ENCODE results near the gene SYVN1. TPM values are rescaled to one million over a fixed set of nuclear protein-coding genes. Genes with fewer than 3 reads are reported as not detected.

The SYVN1 gene
- total and polyA plus RNA-seq, 2 donors (not counting 3 experiments of a cell fraction or from before 2014, with no cell fraction given): 34.5 to 45.1 TPM

GRCh38 chr11:65134952-65135632 lies 773 bp upstream of the SYVN1 start:
- CTCF ChIA-PET: interaction anchor here (0.9 to 4.0 kb wide), 12 partner anchors 10 to 180 kb away, joined by 3 to 27 read pairs (median 4); partner anchors contain the start of genes CAPN1, FAU, MRPL49 and TM7SF2
- intact Hi-C loops (cut with micrococcal nuclease): loop anchor here (1.0 kb wide), 3 partner anchors 13 to 46 kb away; partner anchors contain the start of genes CAPN1, FAU and MRPL49
- POLR2A ChIA-PET: interaction anchor here (0.8 to 1.4 kb wide), 4 partner anchors 9 to 47 kb away, joined by 3 to 7 read pairs (median 4); partner anchors contain the start of genes CAPN1, FAU, MRPL49 and ZNHIT2

More at GRCh38 chr11:65134952-65135632, 773 bp upstream of the SYVN1 start:
- DNase-seq (ENCODE audit: low read depth, low spot score) (peak; percentile 97), FAIRE-seq (peak; percentile 98)
- Histone ChIP-seq H3K4me2 (ENCODE audit: insufficient read depth, low read length) (peak overlapping the region; percentile 62), H2AFZ (ENCODE audit: low read depth, low read length) (peak overlapping the region; percentile 80), H3K27ac (ENCODE audit: insufficient read depth, low read depth, low read length) (peak overlapping the region; percentile 89), H3K36me3 (ENCODE audit: control insufficient read depth in 2 of 2, extremely low read depth in 1 of 2, insufficient read depth in 2 of 2, low read length in 2 of 2) (peaks cover 0 to 20% of the 10 kb centered on the region in 2 experiments), H3K9me3 (replicated peaks; ENCODE audit: control insufficient read depth, insufficient read depth, low read length) (no peaks in the 10 kb centered on the region), H3K9ac (replicated peaks; ENCODE audit: extremely low read depth, insufficient read depth, low read length) (peak overlapping the region; percentile 92), H3K4me3 (replicated peaks in 1 of 3; ENCODE audit: insufficient read depth in 1 of 3, low read depth in 1 of 3, low read length in 3 of 3) (peak overlapping the region; percentile 51 to 62 (median 52)), H4K20me1 (replicated peaks; ENCODE audit: control insufficient read depth, extremely low read depth, insufficient read depth, low read length) (no peaks in the 10 kb centered on the region), H3K27me3 (ENCODE audit: control insufficient read depth in 2 of 2, insufficient read depth in 2 of 2, low read length in 2 of 2) (peaks cover 0 to 3% of the 10 kb centered on the region in 2 experiments), H3K79me2 (ENCODE audit: control insufficient read depth, insufficient read depth, low read length) (peaks cover 14% of the 10 kb centered on the region), H3K9me1 (replicated peaks; ENCODE audit: control insufficient read depth, extremely low read depth, insufficient read depth, low read length) (no peaks in the 10 kb centered on the region), H3K4me1 (ENCODE audit: control insufficient read depth, extremely low read depth, insufficient read depth, low read length) (peaks cover 12% of the 10 kb centered on the region)
- TSS peak; percentile 67 for BruUV-seq (replicated peaks)
- TF ChIP-seq EZH2 (IDR thresholded peaks at IDR 0.05; ENCODE audit: borderline replicate concordance, low read depth, low read length, severe bottlenecking) (no peak), CTCF (IDR thresholded peaks at IDR 0.05; ENCODE audit: extremely low read depth in 1 of 2, insufficient read depth in 1 of 2, low read depth in 1 of 2, low read length in 2 of 2) (no peak), POLR2A (IDR thresholded peaks at IDR 0.05; ENCODE audit: low read depth, low read length) (peak; percentile 87), FOS (IDR thresholded peaks at IDR 0.05; ENCODE audit: borderline replicate concordance, insufficient read depth, low read length) (no peak), MAX (IDR thresholded peaks at IDR 0.05; ENCODE audit: insufficient read depth, insufficient read length) (no peak), JUN (IDR thresholded peaks at IDR 0.05; ENCODE audit: borderline replicate concordance, insufficient read depth, insufficient read length, low read depth) (no peak), POLR2AphosphoS5 (IDR thresholded peaks at IDR 0.05; ENCODE audit: insufficient read depth, low read depth, low read length) (no peak)
- dilution Hi-C loops (cut with MboI; ENCODE audit: extremely low pct_ligation_motif_present, low sequenced_read_pairs): no loop called here

All from endothelial cell of umbilical vein (primary cell).